NCI-H2107 (cell line): ENCODE data around the gene IER3IP1.
"Not testable (repeated sequence)": the region's sequence is repeated elsewhere in the genome, so short reads cannot be mapped to it uniquely, and the experiment has no call there.

Source experiments
- DNase-seq: peaks from one replicate; lab custom pipeline; 2025; lab: John Stamatoyannopoulos, UW

Gene IER3IP1

GRCh38 chr18:47158404-47158803 is 17.8 kb downstream of the IER3IP1 start:
- DNase-seq: not testable (repeated sequence)

- DNase-seq: no peak
Measured at GRCh38 chr18:47151439-47151838, 24.7 kb downstream of the IER3IP1 start.

- DNase-seq: no peak
Measured at GRCh38 chr18:47150824-47151366, 25.3 kb downstream of the IER3IP1 start.

- peak; percentile 80 for DNase-seq
Measured at GRCh38 chr18:47150029-47150823, 25.9 kb downstream of the IER3IP1 start, which contains the start of gene HDHD2. TSS of gene HDHD2 (minus strand) at chr18:47150500. CDS start at chr18:47136439, 14,061 bp downstream.

- DNase-seq: no peak
Measured at GRCh38 chr18:47149457-47150028, 26.6 kb downstream of the IER3IP1 start.

GRCh38 chr18:47146206-47146605 is 30.0 kb downstream of the IER3IP1 start:
- no peak for DNase-seq

GRCh38 chr18:47143899-47144485 is 32.2 kb downstream of the IER3IP1 start:
- no peak for DNase-seq

GRCh38 chr18:47143153-47143552 is 33.0 kb downstream of the IER3IP1 start:
- no peak for DNase-seq

- no peak for DNase-seq
Measured at GRCh38 chr18:47141289-47141688, 34.9 kb downstream of the IER3IP1 start.

GRCh38 chr18:47121146-47121545 is 55.0 kb downstream of the IER3IP1 start:
- no peak for DNase-seq

GRCh38 chr18:47120428-47120827 is 55.7 kb downstream of the IER3IP1 start:
- DNase-seq: no peak

GRCh38 chr18:47118981-47119380 is 57.2 kb downstream of the IER3IP1 start:
- no peak for DNase-seq

- no peak for DNase-seq
Measured at GRCh38 chr18:47115205-47115604, 61.0 kb downstream of the IER3IP1 start.

- no peak for DNase-seq
Measured at GRCh38 chr18:47113796-47114540, 62.2 kb downstream of the IER3IP1 start.

GRCh38 chr18:47110492-47111274 is 65.5 kb downstream of the IER3IP1 start:
- no peak for DNase-seq

- DNase-seq: no peak
Measured at GRCh38 chr18:47109720-47110119, 66.4 kb downstream of the IER3IP1 start.

- DNase-seq: no peak
Measured at GRCh38 chr18:47108998-47109405, 67.2 kb downstream of the IER3IP1 start.

GRCh38 chr18:47108373-47108772 is 67.8 kb downstream of the IER3IP1 start:
- DNase-seq: no peak
